ENCODE measurements around the gene TUBB8. TPM values are rescaled to one million over a fixed set of nuclear protein-coding genes. Genes with fewer than 3 reads are reported as not detected.

Gene TUBB8
- total RNA-seq (2011; cell fraction: chromatin; rRNA removed; ENCODE audit: low replicate concordance), result 0.21 TPM in 1 of 2 replicates, not detected in the other
- total RNA-seq (2011; cell fraction: nucleolus; rRNA removed), result not detected in 2 replicates
- total RNA-seq (2011; cell fraction: nucleoplasm; rRNA removed), result not detected in 2 replicates
- total RNA-seq (2014; rRNA removed), result 0.04 TPM in 1 of 2 replicates, not detected in the other
- not detected in 2 replicates for total RNA-seq (2014; rRNA removed; fragmentation: Illumina TruSeq; extraction: Trizol)
- not detected in 2 replicates for total RNA-seq (2015; rRNA removed; fragmentation: Illumina TruSeq; extraction: Trizol)
- not detected in 2 replicates for total RNA-seq (2021)
- polyA plus RNA-seq (2011; rRNA removed), result 0.07 and 0.08 TPM in 2 replicates
- polyA plus RNA-seq (2011; cell fraction: cytosol; rRNA removed), result 0.09 TPM in 1 of 2 replicates, not detected in the other
- polyA plus RNA-seq (2011; cell fraction: nucleus; rRNA removed), result 0.06 and 0.15 TPM in 2 replicates
- polyA plus RNA-seq (2012), result not detected in 2 replicates
- polyA plus RNA-seq (2014; fragmentation: Illumina TruSeq; extraction: Trizol), result not detected in 2 replicates
- polyA plus RNA-seq (2014; fragmentation: Nextera tagmentation; extraction: Ambion mirVana), result not detected
- polyA plus RNA-seq (2014; rRNA removed), result not detected in 2 replicates
- not detected in 2 replicates for polyA minus RNA-seq (2011; rRNA and poly(A)+ RNA removed)
- not detected in 2 replicates for polyA minus RNA-seq (2011; cell fraction: cytosol; rRNA and poly(A)+ RNA removed)
- polyA minus RNA-seq (2011; cell fraction: nucleus; rRNA and poly(A)+ RNA removed), result not detected in 2 replicates
- Bru-seq, nascent RNA, result percentile 27 among the genes with signal in this experiment
- percentile 35 among the genes with signal in this experiment for BruChase-seq, experiment 1, labeled RNA remaining after a 2-hour chase
- percentile 45 among the genes with signal in this experiment for BruChase-seq, experiment 2, labeled RNA remaining after a 6-hour chase
- long read RNA-seq, experiment 1, result 0 reads
- long read RNA-seq, experiment 2, result 0 reads
- long read RNA-seq, experiment 3, result 0 reads

DNA sequence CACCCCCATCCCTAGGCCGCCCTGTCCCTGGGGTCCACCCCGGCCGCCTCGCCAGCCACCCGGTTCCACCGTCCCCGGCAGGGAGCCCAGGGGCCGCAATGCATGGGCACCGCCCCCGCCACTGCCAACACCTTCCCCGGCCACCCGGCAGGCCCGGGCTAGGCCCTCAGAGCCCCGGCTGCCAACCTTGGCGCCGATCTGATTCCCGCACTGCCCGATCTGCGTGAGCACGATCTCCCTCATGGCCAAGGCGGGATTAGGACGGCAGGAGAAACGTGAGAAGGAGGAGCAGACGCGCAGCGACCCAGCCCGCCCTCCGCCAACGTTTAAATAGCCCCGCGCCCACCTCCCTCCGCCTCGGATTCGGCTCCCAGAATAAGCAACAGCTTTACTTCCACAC lies at the start of gene TUBB8:
Gene TUBB8, minus strand, starts transcription at position 301 of the 400 bp plus-strand sequence. Its CDS starts 58 bp downstream, at position 243.
- FAIRE-seq (no peak), DNase-seq (ENCODE audit: extremely low read depth in 1 of 4, low spot score in 3 of 4) (no peak), ATAC-seq (no peak)
- ChIA-PET CTCF (ENCODE audit: low intra/inter-chr PET ratio) (no interaction called here), POLR2A (no interaction called here)
- H3K4me1 ChIP-seq (replicated peaks in 1 of 2; ENCODE audit: control insufficient read depth in 2 of 2, insufficient read depth in 2 of 2, low read length in 2 of 2), result no peaks in the 10 kb centered on the region
- no peaks in the 10 kb centered on the region for H3K36me3 ChIP-seq (ENCODE audit: control insufficient read depth, insufficient read depth, low read length)
- WGBS (ENCODE audit: insufficient coverage, low coverage, missing lambda C conversion rate), result 9% methylated on average over 18 of the region's 34 CpGs
- intact Hi-C loops (cut with micrococcal nuclease) (no loop called here), in situ Hi-C loops (cut with MboI) (no loop called here)
- H3K4me2 ChIP-seq (ENCODE audit: insufficient read depth, low read length), result no peak within 1 kb of the TSS
- no peak within 1 kb of the TSS for H2AFZ ChIP-seq (ENCODE audit: low read depth, low read length)
- no peak within 1 kb of the TSS for H3K9ac ChIP-seq (ENCODE audit: insufficient read depth in 1 of 2, low read depth in 2 of 2, low read length in 2 of 2)
- no peaks in the 10 kb centered on the region for H3K9me1 ChIP-seq (ENCODE audit: control insufficient read depth, insufficient read depth, low read length)
- H3K4me3 ChIP-seq, result no peak within 1 kb of the TSS
- no TSS peak for BruUV-seq (replicated peaks)
- H3K9me3 ChIP-seq (replicated peaks; ENCODE audit: control insufficient read depth, insufficient read depth, low read depth, low read length), result no peaks in the 10 kb centered on the region
- H3K79me2 ChIP-seq (ENCODE audit: control insufficient read depth, insufficient read depth, low read length), result no peaks in the 10 kb centered on the region
- H3K27me3 ChIP-seq (ENCODE audit: control insufficient read depth in 2 of 2, insufficient read depth in 2 of 2, low read length in 2 of 2), result 0 out of 5 replicates have a peak, but pooled peaks cover 0 to 4% of the 10 kb centered on the region in 2 experiments
- H3K27ac ChIP-seq (ENCODE audit: extremely low read depth, low read depth, low read length), result no peak within 1 kb of the TSS
- no peaks in the 10 kb centered on the region for H4K20me1 ChIP-seq (replicated peaks; ENCODE audit: control insufficient read depth, insufficient read depth, low read length)
- TF ChIP-seq, protein P1, sequence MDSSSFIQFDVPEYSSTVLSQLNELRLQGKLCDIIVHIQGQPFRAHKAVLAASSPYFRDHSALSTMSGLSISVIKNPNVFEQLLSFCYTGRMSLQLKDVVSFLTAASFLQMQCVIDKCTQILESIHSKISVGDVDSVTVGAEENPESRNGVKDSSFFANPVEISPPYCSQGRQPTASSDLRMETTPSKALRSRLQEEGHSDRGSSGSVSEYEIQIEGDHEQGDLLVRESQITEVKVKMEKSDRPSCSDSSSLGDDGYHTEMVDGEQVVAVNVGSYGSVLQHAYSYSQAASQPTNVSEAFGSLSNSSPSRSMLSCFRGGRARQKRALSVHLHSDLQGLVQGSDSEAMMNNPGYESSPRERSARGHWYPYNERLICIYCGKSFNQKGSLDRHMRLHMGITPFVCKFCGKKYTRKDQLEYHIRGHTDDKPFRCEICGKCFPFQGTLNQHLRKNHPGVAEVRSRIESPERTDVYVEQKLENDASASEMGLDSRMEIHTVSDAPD (CRISPR knock-in tag; IDR thresholded peaks at IDR 0.05), result no peak
- TF ChIP-seq, protein P2, sequence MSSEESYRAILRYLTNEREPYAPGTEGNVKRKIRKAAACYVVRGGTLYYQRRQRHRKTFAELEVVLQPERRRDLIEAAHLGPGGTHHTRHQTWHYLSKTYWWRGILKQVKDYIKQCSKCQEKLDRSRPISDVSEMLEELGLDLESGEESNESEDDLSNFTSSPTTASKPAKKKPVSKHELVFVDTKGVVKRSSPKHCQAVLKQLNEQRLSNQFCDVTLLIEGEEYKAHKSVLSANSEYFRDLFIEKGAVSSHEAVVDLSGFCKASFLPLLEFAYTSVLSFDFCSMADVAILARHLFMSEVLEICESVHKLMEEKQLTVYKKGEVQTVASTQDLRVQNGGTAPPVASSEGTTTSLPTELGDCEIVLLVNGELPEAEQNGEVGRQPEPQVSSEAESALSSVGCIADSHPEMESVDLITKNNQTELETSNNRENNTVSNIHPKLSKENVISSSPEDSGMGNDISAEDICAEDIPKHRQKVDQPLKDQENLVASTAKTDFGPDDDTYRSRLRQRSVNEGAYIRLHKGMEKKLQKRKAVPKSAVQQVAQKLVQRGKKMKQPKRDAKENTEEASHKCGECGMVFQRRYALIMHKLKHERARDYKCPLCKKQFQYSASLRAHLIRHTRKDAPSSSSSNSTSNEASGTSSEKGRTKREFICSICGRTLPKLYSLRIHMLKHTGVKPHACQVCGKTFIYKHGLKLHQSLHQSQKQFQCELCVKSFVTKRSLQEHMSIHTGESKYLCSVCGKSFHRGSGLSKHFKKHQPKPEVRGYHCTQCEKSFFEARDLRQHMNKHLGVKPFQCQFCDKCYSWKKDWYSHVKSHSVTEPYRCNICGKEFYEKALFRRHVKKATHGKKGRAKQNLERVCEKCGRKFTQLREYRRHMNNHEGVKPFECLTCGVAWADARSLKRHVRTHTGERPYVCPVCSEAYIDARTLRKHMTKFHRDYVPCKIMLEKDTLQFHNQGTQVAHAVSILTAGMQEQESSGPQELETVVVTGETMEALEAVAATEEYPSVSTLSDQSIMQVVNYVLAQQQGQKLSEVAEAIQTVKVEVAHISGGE (CRISPR knock-in tag; IDR thresholded peaks at IDR 0.05), result no peak
